Inflammatory macrophage (primary cell): Measurements from ENCODE around the gene POLR3C.
"Not testable (repeated sequence)": the region's sequence is repeated elsewhere in the genome, so short reads cannot be mapped to it uniquely, and the experiment has no call there.

Experiments
- DNase-seq, 2 donors: peaks; one replicate each; pipeline ENCODE4 v3.0.0-alpha.2; 2020 to 2022

The POLR3C gene

GRCh38 chr1:145822779-145823331, 1.1 kb upstream of the POLR3C start:
- DNase-seq = not testable (repeated sequence)

GRCh38 chr1:145824499-145824842, 471 bp downstream of the POLR3C start:
- peak in 1 of 2 donors; percentile 6 for DNase-seq

- no peak for DNase-seq
Measured at GRCh38 chr1:145826030-145826429, 2.0 kb downstream of the POLR3C start.

GRCh38 chr1:145827966-145828365, 4.0 kb downstream of the POLR3C start:
- no peak for DNase-seq

GRCh38 chr1:145828367-145829026, 4.5 kb downstream of the POLR3C start:
- DNase-seq = no peak

- not testable (repeated sequence) for DNase-seq
Measured at GRCh38 chr1:145830810-145831209, 6.8 kb downstream of the POLR3C start.

- DNase-seq = peak; percentile 11 to 47
Measured at GRCh38 chr1:145837656-145838055, 13.7 kb downstream of the POLR3C start.

GRCh38 chr1:145843031-145843430, 19.0 kb downstream of the POLR3C start:
- DNase-seq = no peak

- DNase-seq = peak; percentile 43 to 60
Measured at GRCh38 chr1:145845144-145845513, 21.1 kb downstream of the POLR3C start.

GRCh38 chr1:145845514-145846161, 21.6 kb downstream of the POLR3C start, which contains the start of gene NUDT17:
Gene NUDT17 (plus strand): TSS chr1:145845630. CDS start chr1:145845641, 11 bp downstream.
- peak; percentile 69 to 78 for DNase-seq

- DNase-seq = peak; percentile 40
Measured at GRCh38 chr1:145846201-145846612, 22.2 kb downstream of the POLR3C start.

GRCh38 chr1:145847827-145848226, 23.8 kb downstream of the POLR3C start:
- no peak for DNase-seq

GRCh38 chr1:145849356-145850160, 25.6 kb downstream of the POLR3C start:
- DNase-seq = no peak

- DNase-seq = no peak
Measured at GRCh38 chr1:145855426-145855948, 31.5 kb downstream of the POLR3C start.

GRCh38 chr1:145857170-145857569, 33.2 kb downstream of the POLR3C start:
- no peak for DNase-seq

GRCh38 chr1:145858238-145858900, 34.4 kb downstream of the POLR3C start:
- DNase-seq = peak in 1 of 2 donors; percentile 40

GRCh38 chr1:145858901-145859490, 35.0 kb downstream of the POLR3C start, which contains the start of gene PIAS3:
Gene PIAS3 (minus strand): TSS chr1:145859081. CDS start chr1:145858990, 91 bp downstream.
- peak; percentile 90 to 93 for DNase-seq

- DNase-seq = peak; percentile 81 to 87
Measured at GRCh38 chr1:145859491-145860023, 35.6 kb downstream of the POLR3C start.

GRCh38 chr1:145863282-145864018, 39.5 kb downstream of the POLR3C start:
- no peak for DNase-seq

GRCh38 chr1:145868232-145868631, 44.2 kb downstream of the POLR3C start:
- DNase-seq = no peak
